Body of pancreas (tissue), 4 donors: ENCODE measurements around the gene LEF1.

Experiments
- CTCF ChIP-seq, 7 experiments: fragments of 450-650 bp in 4 of 7; fragments of 200-600 bp in 3 of 7; sonication (generic) in 3 of 7; IDR thresholded peaks; one replicate each; pipeline ENCODE4 v1.5.1; 2016 to 2019; ENCODE audit warnings: antibody characterized with exemption in 7 of 7
- POLR2A ChIP-seq, 3 donors: fragments of 450-650 bp; IDR thresholded peaks; one replicate each; pipeline ENCODE4 v1.6.1; 2016; ENCODE audit warnings: antibody characterized with exemption in 3 of 3, mild to moderate bottlenecking in 2 of 3

DNA sequence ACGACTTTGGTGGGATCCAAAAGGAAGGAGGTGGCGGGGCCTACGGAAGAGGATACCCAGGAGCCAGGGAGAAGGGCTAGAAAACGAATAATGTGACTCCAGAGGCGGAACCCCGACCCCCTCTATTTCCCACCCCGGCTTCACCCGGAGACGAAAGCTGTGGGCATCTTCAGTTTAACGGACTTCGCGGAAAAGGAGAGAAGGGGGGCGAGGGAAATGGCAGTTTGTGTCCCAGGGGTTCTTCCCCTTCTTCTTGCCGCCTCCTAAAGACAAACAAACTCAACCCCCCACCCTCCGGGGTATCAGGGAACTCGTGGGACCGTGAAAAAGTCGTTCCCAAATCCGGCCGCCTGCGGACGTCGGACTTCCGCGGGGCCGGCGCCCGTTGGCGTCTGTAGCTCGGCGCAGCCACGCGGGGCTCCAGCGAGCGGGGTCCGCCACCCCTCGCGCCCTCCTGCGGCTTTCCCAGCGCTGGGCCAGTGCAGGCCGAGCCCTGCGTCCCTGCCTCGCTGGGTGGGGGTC is 3.6 kb upstream of the LEF1 start:
- TF ChIP-seq CTCF (IDR thresholded peaks at IDR 0.05), result no peak
- no peak for TF ChIP-seq POLR2A (IDR thresholded peaks at IDR 0.05)
